Hepatocyte (in vitro differentiated cells): ENCODE results near the gene RELCH. TPM values are rescaled to one million over a fixed set of nuclear protein-coding genes. Genes with fewer than 3 reads are reported as not detected.

Experiments used
- DNase-seq: peaks from one replicate; pipeline ENCODE4 v3.0.0-alpha.2; 2016; ENCODE audit warnings: low spot score
- H2AFZ ChIP-seq: fragments of 200-600 bp; sonication (generic); 2 replicates; pipeline ENCODE4 v1.6.0; 2016; ENCODE audit warnings: antibody characterized with exemption, mild to moderate bottlenecking
- H3K27ac ChIP-seq: fragments of 200-600 bp; sonication (generic); 2 replicates; pipeline ENCODE4 v1.5.1; 2016; ENCODE audit warnings: mild to moderate bottlenecking
- H3K27me3 ChIP-seq: fragments of 200-600 bp; sonication (generic); 2 replicates; pipeline ENCODE4 v1.6.1; 2016
- H3K36me3 ChIP-seq: fragments of 200-600 bp; sonication (generic); replicated peaks from 2 replicates; pipeline ENCODE4 v1.5.1; 2016; ENCODE audit warnings: low read depth; ENCODE audit not compliant: insufficient read depth
- H3K4me1 ChIP-seq: fragments of 200-600 bp; sonication (generic); 2 replicates; pipeline ENCODE4 v1.5.1; 2016; ENCODE audit warnings: mild to moderate bottlenecking, moderate library complexity; ENCODE audit not compliant: insufficient read depth
- H3K4me2 ChIP-seq: fragments of 200-600 bp; sonication (generic); 2 replicates; pipeline ENCODE4 v1.6.0; 2016
- H3K4me3 ChIP-seq: fragments of 200-600 bp; sonication (generic); 2 replicates; pipeline ENCODE4 v1.5.1; 2016; ENCODE audit warnings: mild to moderate bottlenecking
- H3K79me2 ChIP-seq: fragments of 200-600 bp; sonication (generic); 2 replicates; pipeline ENCODE4 v1.6.0; 2017; ENCODE audit warnings: mild to moderate bottlenecking
- H3K9me2 ChIP-seq: fragments of 200-600 bp; sonication (generic); replicated peaks from 2 replicates; pipeline ENCODE4 v1.6.0; 2017; ENCODE audit warnings: mild to moderate bottlenecking; ENCODE audit not compliant: insufficient read depth
- H3K9me3 ChIP-seq: fragments of 200-600 bp; sonication (generic); 2 replicates; pipeline ENCODE4 v1.5.1; 2016; ENCODE audit warnings: low read depth, mild to moderate bottlenecking
- H4K20me1 ChIP-seq: fragments of 200-600 bp; sonication (generic); 2 replicates; pipeline ENCODE4 v1.6.0; 2016; ENCODE audit warnings: mild to moderate bottlenecking; ENCODE audit not compliant: insufficient read depth, poor library complexity, severe bottlenecking
- EZH2 ChIP-seq: fragments of 200-600 bp; sonication (generic); IDR thresholded peaks from 2 replicates; pipeline ENCODE4 v1.6.1; 2016; ENCODE audit warnings: antibody characterized with exemption, mild to moderate bottlenecking, borderline replicate concordance
- EZH2phosphoT487 ChIP-seq: fragments of 200-600 bp; sonication (generic); IDR thresholded peaks from one replicate; pipeline ENCODE4 v1.6.1; 2018; ENCODE audit warnings: antibody characterized with exemption, mild to moderate bottlenecking, low read depth, moderate library complexity; ENCODE audit not compliant: unreplicated experiment, severe bottlenecking
- WGBS: methylation state at CpG from one replicate; pipeline ENCODE4 v1.1.6; 2016; ENCODE audit warnings: low lambda C conversion rate; ENCODE audit errors: missing lambda C conversion rate; 5-methylcytosine and 5-hydroxymethylcytosine counted together
- polyA plus RNA-seq: library from polyadenylated mRNA; unstranded; fragments of >200 nt; fragmentation: Nextera tagmentation; extraction: Ambion mirVana; gene quantifications from 2 replicates; pipeline ENCODE4 v1.2.1, GENCODE V29; 2016
- total RNA-seq: library from RNA; depleted of rRNA; stranded (reverse); fragments of >200 nt; gene quantifications from 2 replicates; pipeline ENCODE4 v1.2.3, GENCODE V29; 2014
- TF ChIP-seq, protein P1 (sequence below): fragments of 200-600 bp; sonication (generic); IDR thresholded peaks from 2 replicates; pipeline ENCODE4 v1.5.1; 2016; ENCODE audit warnings: antibody characterized with exemption, mild to moderate bottlenecking; ENCODE audit not compliant: poor library complexity

RELCH gene
- total and polyA plus RNA-seq, 2 experiments from 2014 or later: 8.3 to 45.8 TPM

DNA sequence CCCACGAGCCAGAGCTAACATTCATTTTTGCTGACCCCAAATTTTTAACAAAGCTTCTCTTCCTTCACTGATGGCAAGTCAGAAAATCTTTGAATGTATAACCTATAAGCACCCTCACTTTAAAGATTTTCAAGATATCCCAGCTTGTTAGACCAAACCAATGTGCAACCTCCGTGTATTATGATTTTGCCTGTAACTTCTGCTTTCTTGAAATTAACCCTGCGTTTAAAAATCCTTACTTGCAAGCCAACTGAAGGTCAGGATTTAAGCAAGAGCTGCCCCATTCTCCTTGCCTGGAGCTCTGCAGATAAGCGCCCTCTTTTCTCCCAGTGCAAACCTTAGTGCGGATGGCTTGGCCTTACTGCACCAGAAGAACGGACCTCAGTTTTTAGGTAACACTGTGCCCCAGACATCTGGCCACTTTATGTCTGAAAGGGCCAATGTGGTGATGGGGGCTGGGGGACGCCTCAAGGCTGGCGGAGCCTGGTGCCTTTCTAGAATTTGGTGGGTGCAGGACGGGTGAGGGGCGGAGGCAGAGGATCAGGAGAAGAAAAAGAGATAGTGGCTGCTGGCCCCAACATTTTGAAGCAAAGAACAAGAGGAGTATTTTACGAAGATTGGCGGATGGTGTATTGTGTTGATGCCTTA lies 137.2 kb downstream of the RELCH start:
- TF ChIP-seq EZH2phosphoT487 (no peak), EZH2 (no peak)
- TF ChIP-seq, protein P1, sequence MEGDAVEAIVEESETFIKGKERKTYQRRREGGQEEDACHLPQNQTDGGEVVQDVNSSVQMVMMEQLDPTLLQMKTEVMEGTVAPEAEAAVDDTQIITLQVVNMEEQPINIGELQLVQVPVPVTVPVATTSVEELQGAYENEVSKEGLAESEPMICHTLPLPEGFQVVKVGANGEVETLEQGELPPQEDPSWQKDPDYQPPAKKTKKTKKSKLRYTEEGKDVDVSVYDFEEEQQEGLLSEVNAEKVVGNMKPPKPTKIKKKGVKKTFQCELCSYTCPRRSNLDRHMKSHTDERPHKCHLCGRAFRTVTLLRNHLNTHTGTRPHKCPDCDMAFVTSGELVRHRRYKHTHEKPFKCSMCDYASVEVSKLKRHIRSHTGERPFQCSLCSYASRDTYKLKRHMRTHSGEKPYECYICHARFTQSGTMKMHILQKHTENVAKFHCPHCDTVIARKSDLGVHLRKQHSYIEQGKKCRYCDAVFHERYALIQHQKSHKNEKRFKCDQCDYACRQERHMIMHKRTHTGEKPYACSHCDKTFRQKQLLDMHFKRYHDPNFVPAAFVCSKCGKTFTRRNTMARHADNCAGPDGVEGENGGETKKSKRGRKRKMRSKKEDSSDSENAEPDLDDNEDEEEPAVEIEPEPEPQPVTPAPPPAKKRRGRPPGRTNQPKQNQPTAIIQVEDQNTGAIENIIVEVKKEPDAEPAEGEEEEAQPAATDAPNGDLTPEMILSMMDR: no peak
- Histone ChIP-seq H3K27ac (no peak overlapping the region), H3K4me1 (peaks cover 25% of the 10 kb centered on the region), H2AFZ (peak overlapping the region; percentile 1), H3K9me2 (no peaks in the 10 kb centered on the region), H4K20me1 (no peaks in the 10 kb centered on the region), H3K4me2 (peak overlapping the region; percentile 79), H3K36me3 (no peaks in the 10 kb centered on the region), H3K9me3 (no peaks in the 10 kb centered on the region), H3K79me2 (no peaks in the 10 kb centered on the region), H3K4me3 (no peak overlapping the region), H3K27me3 (peaks cover 55% of the 10 kb centered on the region)
- WGBS: 40% methylated on average over 12 of the region's 12 CpGs
- DNase-seq: no peak

DNA sequence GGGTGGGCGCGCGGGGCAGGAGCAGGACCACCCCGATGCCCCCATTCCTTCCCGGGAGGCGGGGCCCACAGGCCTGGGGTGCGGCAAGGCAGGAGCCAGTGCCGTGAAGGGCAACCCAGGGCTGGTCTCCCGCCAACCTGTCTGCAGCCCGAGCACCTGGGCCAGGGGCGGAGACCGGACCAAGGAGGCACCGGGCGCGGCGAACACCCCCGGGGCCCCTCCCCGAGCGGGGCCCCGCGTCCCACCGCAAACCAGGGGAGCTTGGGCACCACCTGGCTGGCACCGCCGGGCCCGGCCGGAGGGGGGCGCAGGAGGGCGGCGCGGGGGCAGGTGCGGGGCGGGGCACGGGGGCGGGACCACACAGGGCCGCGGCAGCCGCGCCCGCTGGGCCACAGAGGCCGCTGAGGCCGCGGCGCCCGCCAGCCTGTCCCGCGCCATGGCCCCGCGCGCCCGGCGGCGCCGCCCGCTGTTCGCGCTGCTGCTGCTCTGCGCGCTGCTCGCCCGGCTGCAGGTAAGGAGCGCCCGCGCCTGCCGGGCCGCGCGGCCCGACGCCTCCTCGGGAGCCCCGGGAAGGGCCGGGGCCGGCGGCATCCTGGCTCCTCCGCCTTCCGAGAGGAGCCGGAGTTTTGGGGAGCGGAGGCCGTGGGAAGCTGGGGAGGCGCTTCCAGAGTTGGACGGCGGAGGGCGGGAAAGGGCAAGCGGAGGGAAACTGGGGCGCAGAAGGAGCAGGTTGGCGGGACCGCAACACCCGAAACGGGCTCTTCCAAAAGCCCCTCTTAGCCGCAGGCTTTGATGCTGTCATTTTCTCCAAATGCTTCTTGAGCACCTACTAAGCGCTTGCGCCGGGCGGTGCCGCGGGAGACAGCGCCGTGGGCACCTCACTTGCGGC lies 138.1 kb downstream of the RELCH start, which contains the start of gene TNFRSF11A:
Gene TNFRSF11A, plus strand, starts transcription at position 394 of the 889 bp plus-strand sequence. Its CDS starts 43 bp downstream, at position 437.
- Histone ChIP-seq H3K4me2 (peak within 1 kb of the TSS; percentile 99), H3K36me3 (no peaks in the 10 kb centered on the region), H2AFZ (peak within 1 kb of the TSS; percentile 76), H4K20me1 (no peaks in the 10 kb centered on the region), H3K27me3 (peaks cover 55% of the 10 kb centered on the region), H3K79me2 (no peaks in the 10 kb centered on the region), H3K27ac (no peak within 1 kb of the TSS), H3K9me3 (no peaks in the 10 kb centered on the region), H3K9me2 (no peaks in the 10 kb centered on the region), H3K4me1 (peaks cover 33% of the 10 kb centered on the region), H3K4me3 (peak within 1 kb of the TSS; percentile 67)
- WGBS: 1% methylated on average over 30 of the region's 99 CpGs
- TF ChIP-seq EZH2phosphoT487 (peak; percentile 28), EZH2 (no peak)
- TF ChIP-seq, protein P1: peak; percentile 45
- peak; percentile 83 for DNase-seq

DNA sequence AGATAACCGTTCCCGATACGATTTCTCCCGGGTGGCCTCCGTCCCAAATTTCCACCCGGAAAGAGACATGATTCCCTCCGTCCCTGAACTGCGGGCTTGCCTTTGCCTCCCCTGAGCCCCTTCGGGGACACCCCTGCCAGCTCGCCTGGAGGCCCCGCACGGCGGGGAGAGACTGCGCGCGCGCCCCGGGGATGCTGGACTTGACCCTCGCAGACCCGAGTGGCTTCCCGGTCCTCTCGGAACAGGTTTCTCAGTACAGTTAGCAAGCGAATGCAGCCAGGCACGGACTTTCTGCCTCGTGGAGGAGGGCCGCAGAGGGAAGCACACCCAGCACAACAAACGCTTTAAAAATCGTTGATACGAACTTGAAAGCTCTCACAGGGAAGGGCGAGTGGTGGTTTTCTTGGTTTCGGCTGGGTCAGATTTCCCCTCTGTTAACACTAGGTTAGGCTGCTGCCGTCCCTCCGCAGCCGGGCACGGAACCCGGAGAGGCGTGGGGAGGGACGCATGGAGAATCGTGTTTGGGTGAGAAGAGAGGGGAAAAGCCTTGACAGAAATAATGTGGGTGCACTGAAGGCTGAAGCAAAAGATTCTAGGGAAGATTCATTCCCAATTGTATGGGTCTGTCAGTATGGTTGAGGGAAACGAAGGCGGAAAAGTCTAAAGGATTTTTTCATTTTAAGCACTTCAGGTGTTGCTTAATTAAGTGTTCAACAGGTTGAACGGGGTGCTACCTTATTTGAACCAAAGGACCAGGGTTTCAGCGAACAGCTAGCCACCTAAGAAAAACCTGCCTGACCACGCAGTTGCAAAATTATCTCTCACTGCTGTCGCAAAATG lies 139.0 kb downstream of the RELCH start:
- no peaks in the 10 kb centered on the region for H3K9me2 ChIP-seq
- no peaks in the 10 kb centered on the region for H3K79me2 ChIP-seq
- no peak overlapping the region for H3K27ac ChIP-seq
- H3K27me3 ChIP-seq: peaks cover 55% of the 10 kb centered on the region
- WGBS: 4% methylated on average over 45 of the region's 45 CpGs
- peak overlapping the region; percentile 76 for H2AFZ ChIP-seq
- no peak for DNase-seq
- TF ChIP-seq EZH2phosphoT487 (no peak), EZH2 (no peak)
- TF ChIP-seq, protein P1: no peak
- no peaks in the 10 kb centered on the region for H3K36me3 ChIP-seq
- H3K4me2 ChIP-seq: peak overlapping the region; percentile 99
- peaks cover 37% of the 10 kb centered on the region for H3K4me1 ChIP-seq
- H3K4me3 ChIP-seq: peak overlapping the region; percentile 67
- H4K20me1 ChIP-seq: no peaks in the 10 kb centered on the region
- H3K9me3 ChIP-seq: no peaks in the 10 kb centered on the region
